ENCODE results near the gene ZNF3. TPM values are rescaled to one million over a fixed set of nuclear protein-coding genes. Genes with fewer than 3 reads are reported as not detected.

ZNF3 gene
- total and polyA plus RNA-seq, 9 of the 15 experiments (the other 6 are each of a cell fraction or from before 2014, with no cell fraction given) = 30.0 to 64.9 (median 51.5) TPM

GRCh38 chr7:100089458-100090196 lies 8.1 kb upstream of the ZNF3 start:
- CTCF ChIA-PET (ENCODE audit: low intra/inter-chr PET ratio) = no interaction called here
- DNase-seq (ENCODE audit: extremely low read depth in 1 of 4, low spot score in 3 of 4) = peak in 1 of 4 experiments; percentile 46
- in situ Hi-C loops (cut with MboI) = no loop called here
- TF ChIP-seq NR4A1 (CRISPR knock-in tag; IDR thresholded peaks at IDR 0.05) = no peak
- no peak for TF ChIP-seq NR4A1 (tag; IDR thresholded peaks at IDR 0.05)
- no peak for TF ChIP-seq MAFG (tag; conservative IDR thresholded peaks at IDR 0.05)
- no peak for TF ChIP-seq ZNF232 (CRISPR knock-in tag; IDR thresholded peaks at IDR 0.05)
- 0 out of 2 replicates have a peak, but pooled peaks have one; percentile 23 for TF ChIP-seq DPF2 (IDR thresholded peaks at IDR 0.05)
- no peak for TF ChIP-seq BCLAF1 (IDR thresholded peaks at IDR 0.05; ENCODE audit: borderline replicate concordance in 1 of 2, control insufficient read depth in 1 of 2, low read depth in 2 of 2, low read length in 1 of 2)
- TF ChIP-seq, protein P1, sequence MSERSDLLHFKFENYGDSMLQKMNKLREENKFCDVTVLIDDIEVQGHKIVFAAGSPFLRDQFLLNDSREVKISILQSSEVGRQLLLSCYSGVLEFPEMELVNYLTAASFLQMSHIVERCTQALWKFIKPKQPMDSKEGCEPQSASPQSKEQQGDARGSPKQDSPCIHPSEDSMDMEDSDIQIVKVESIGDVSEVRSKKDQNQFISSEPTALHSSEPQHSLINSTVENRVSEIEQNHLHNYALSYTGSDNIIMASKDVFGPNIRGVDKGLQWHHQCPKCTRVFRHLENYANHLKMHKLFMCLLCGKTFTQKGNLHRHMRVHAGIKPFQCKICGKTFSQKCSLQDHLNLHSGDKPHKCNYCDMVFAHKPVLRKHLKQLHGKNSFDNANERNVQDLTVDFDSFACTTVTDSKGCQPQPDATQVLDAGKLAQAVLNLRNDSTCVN (CRISPR knock-in tag; IDR thresholded peaks at IDR 0.05) = no peak
- no peak for TF ChIP-seq ZNF398 (CRISPR knock-in tag; IDR thresholded peaks at IDR 0.05)
- TF ChIP-seq MCM3 (IDR thresholded peaks at IDR 0.05) = no peak
- no peak for TF ChIP-seq ESRRA (IDR thresholded peaks at IDR 0.05; ENCODE audit: borderline replicate concordance, low read depth)
- TF ChIP-seq, protein P2, sequence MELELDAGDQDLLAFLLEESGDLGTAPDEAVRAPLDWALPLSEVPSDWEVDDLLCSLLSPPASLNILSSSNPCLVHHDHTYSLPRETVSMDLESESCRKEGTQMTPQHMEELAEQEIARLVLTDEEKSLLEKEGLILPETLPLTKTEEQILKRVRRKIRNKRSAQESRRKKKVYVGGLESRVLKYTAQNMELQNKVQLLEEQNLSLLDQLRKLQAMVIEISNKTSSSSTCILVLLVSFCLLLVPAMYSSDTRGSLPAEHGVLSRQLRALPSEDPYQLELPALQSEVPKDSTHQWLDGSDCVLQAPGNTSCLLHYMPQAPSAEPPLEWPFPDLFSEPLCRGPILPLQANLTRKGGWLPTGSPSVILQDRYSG (tag; conservative IDR thresholded peaks at IDR 0.05; ENCODE audit: low read depth) = no peak
- TF ChIP-seq ZNF445 (CRISPR knock-in tag; IDR thresholded peaks at IDR 0.05; ENCODE audit: low read depth) = no peak
- TF ChIP-seq SAFB (IDR thresholded peaks at IDR 0.05; ENCODE audit: borderline replicate concordance, low read depth, low read length) = no peak
- TF ChIP-seq ERF (CRISPR knock-in tag; IDR thresholded peaks at IDR 0.05) = no peak

More at GRCh38 chr7:100089458-100090196, 8.1 kb upstream of the ZNF3 start:
- ATAC-seq (no peak), FAIRE-seq (no peak)
- BruUV-seq (replicated peaks) = no TSS peak
- Histone ChIP-seq H3K4me3 (peak overlapping the region; percentile 87), H2AFZ (ENCODE audit: low read depth, low read length) (peak overlapping the region; percentile 98), H3K9ac (ENCODE audit: insufficient read depth in 1 of 2, low read depth in 2 of 2, low read length in 2 of 2) (peak overlapping the region; percentile 96 to 97), H3K36me3 (ENCODE audit: control insufficient read depth, insufficient read depth, low read length) (peaks cover 49% of the 10 kb centered on the region), H3K79me2 (ENCODE audit: control insufficient read depth, insufficient read depth, low read length) (peaks cover 19% of the 10 kb centered on the region), H3K9me3 (replicated peaks; ENCODE audit: control insufficient read depth, insufficient read depth, low read depth, low read length) (no peaks in the 10 kb centered on the region), H3K27me3 (ENCODE audit: control insufficient read depth in 2 of 2, insufficient read depth in 2 of 2, low read length in 2 of 2) (no peaks in the 10 kb centered on the region), H3K27ac (ENCODE audit: extremely low read depth, low read depth, low read length) (peak overlapping the region; percentile 97), H4K20me1 (replicated peaks; ENCODE audit: control insufficient read depth, insufficient read depth, low read length) (peaks cover 23% of the 10 kb centered on the region), H3K4me2 (ENCODE audit: insufficient read depth, low read length) (peak overlapping the region; percentile 96), H3K9me1 (ENCODE audit: control insufficient read depth, insufficient read depth, low read length) (no peaks in the 10 kb centered on the region), H3K4me1 (replicated peaks in 1 of 2; ENCODE audit: control insufficient read depth in 2 of 2, insufficient read depth in 2 of 2, low read length in 2 of 2) (peaks cover 23 to 26% of the 10 kb centered on the region in 2 experiments)
- POLR2A ChIA-PET = interaction anchor here (0.6 to 7.9 kb wide), 2 partner anchors 11 to 59 kb away, joined by 3 to 115 read pairs; partner anchors contain the start of genes AP4M1, LAMTOR4 and MCM7
- 3% methylated on average over 7 of the region's 7 CpGs for WGBS (ENCODE audit: insufficient coverage, low coverage, missing lambda C conversion rate)
- intact Hi-C loops (cut with micrococcal nuclease) = no loop called here
